CD4-positive, alpha-beta T cell treated with Interleukin-2 at 100 ng/mL for 4 hours (primary cell): ENCODE results near the gene RARB.
A peak's percentile ranks its signal among the peaks of the same experiment; 100 is the strongest.

Source experiments
- DNase-seq: peaks from one replicate; pipeline ENCODE4 v3.0.0-alpha.2; 2020; ENCODE audit warnings: low spot score

Gene RARB

GRCh38 chr3:25448750-25449692 is 21.0 kb downstream of the RARB start:
- no peak for DNase-seq

- DNase-seq = no peak
These were observed 21.8 kb downstream of the RARB start for GRCh38 chr3:25449857-25450256.

GRCh38 chr3:25452192-25452591 is 24.1 kb downstream of the RARB start:
- no peak for DNase-seq

- DNase-seq = no peak
These were observed 24.7 kb downstream of the RARB start for GRCh38 chr3:25452740-25453139.

GRCh38 chr3:25453619-25454004 is 25.5 kb downstream of the RARB start:
- no peak for DNase-seq

GRCh38 chr3:25454005-25454927 is 26.2 kb downstream of the RARB start:
- DNase-seq = no peak

GRCh38 chr3:25455441-25456132 is 27.5 kb downstream of the RARB start:
- DNase-seq = no peak

GRCh38 chr3:25456723-25457670 is 28.9 kb downstream of the RARB start:
- no peak for DNase-seq

- DNase-seq = no peak
These were observed 29.8 kb downstream of the RARB start for GRCh38 chr3:25457671-25458419.

- no peak for DNase-seq
These were observed 30.4 kb downstream of the RARB start for GRCh38 chr3:25458420-25458814.

GRCh38 chr3:25460751-25461150 is 32.7 kb downstream of the RARB start:
- DNase-seq = peak; percentile 2

- DNase-seq = no peak
These were observed 33.9 kb downstream of the RARB start for GRCh38 chr3:25461946-25462345.

- no peak for DNase-seq
These were observed 34.4 kb downstream of the RARB start for GRCh38 chr3:25462495-25462894.

GRCh38 chr3:25463836-25464418 is 35.9 kb downstream of the RARB start:
- DNase-seq = no peak

GRCh38 chr3:25465266-25465860 is 37.3 kb downstream of the RARB start:
- DNase-seq = no peak

GRCh38 chr3:25468866-25469319 is 40.8 kb downstream of the RARB start:
- DNase-seq = no peak

- DNase-seq = no peak
These were observed 41.5 kb downstream of the RARB start for GRCh38 chr3:25469558-25469957.

- DNase-seq = no peak
These were observed 43.2 kb downstream of the RARB start for GRCh38 chr3:25471081-25471768.

GRCh38 chr3:25472153-25472552 is 44.1 kb downstream of the RARB start:
- DNase-seq = no peak
